HG03060 (cell line): Measurements from ENCODE around the gene PIEZO2.
A peak's percentile ranks its signal among the peaks of the same experiment; 100 is the strongest.

Experiments
- ATAC-seq: cut with Tn5 transposase; IDR thresholded peaks from one replicate; pipeline ENCODE4 v1.9.1; 2021; ENCODE audit warnings: low read depth, moderate number of reproducible peaks; ENCODE audit not compliant: unreplicated experiment

The PIEZO2 gene

GRCh38 chr18:10822456-10822855, 326.9 kb downstream of the PIEZO2 start:
- no peak for ATAC-seq

- no peak for ATAC-seq
These were observed 328.7 kb downstream of the PIEZO2 start for GRCh38 chr18:10820681-10821080.

- ATAC-seq = no peak
These were observed 335.0 kb downstream of the PIEZO2 start for GRCh38 chr18:10814336-10814735.

- ATAC-seq = no peak
These were observed 343.7 kb downstream of the PIEZO2 start for GRCh38 chr18:10805587-10806118.

- no peak for ATAC-seq
These were observed 345.2 kb downstream of the PIEZO2 start for GRCh38 chr18:10804126-10804525.

GRCh38 chr18:10798727-10799550, 350.4 kb downstream of the PIEZO2 start:
- ATAC-seq = no peak

- no peak for ATAC-seq
These were observed 351.5 kb downstream of the PIEZO2 start for GRCh38 chr18:10797896-10798295.

- ATAC-seq = no peak
These were observed 354.6 kb downstream of the PIEZO2 start for GRCh38 chr18:10794771-10795170.

- no peak for ATAC-seq
These were observed 355.5 kb downstream of the PIEZO2 start for GRCh38 chr18:10793730-10794370.

GRCh38 chr18:10792181-10792580, 357.2 kb downstream of the PIEZO2 start:
- no peak for ATAC-seq

GRCh38 chr18:10791169-10791831, 358.1 kb downstream of the PIEZO2 start:
- ATAC-seq = no peak

GRCh38 chr18:10789180-10789579, 360.2 kb downstream of the PIEZO2 start:
- ATAC-seq = no peak

GRCh38 chr18:10787293-10787901, 362.0 kb downstream of the PIEZO2 start:
- ATAC-seq = peak; percentile 82

- ATAC-seq = no peak
These were observed 363.6 kb downstream of the PIEZO2 start for GRCh38 chr18:10785798-10786197.

- ATAC-seq = no peak
These were observed 364.7 kb downstream of the PIEZO2 start for GRCh38 chr18:10784596-10785202.

- no peak for ATAC-seq
These were observed 365.4 kb downstream of the PIEZO2 start for GRCh38 chr18:10783941-10784340.

GRCh38 chr18:10776493-10776892, 372.9 kb downstream of the PIEZO2 start:
- no peak for ATAC-seq

- ATAC-seq = no peak
These were observed 374.3 kb downstream of the PIEZO2 start for GRCh38 chr18:10775026-10775425.

- no peak for ATAC-seq
These were observed 378.2 kb downstream of the PIEZO2 start for GRCh38 chr18:10771053-10771709.

- no peak for ATAC-seq
These were observed 379.1 kb downstream of the PIEZO2 start for GRCh38 chr18:10770264-10770663.
